Fibroblast of skin of back (primary cell): ENCODE data around the gene SMYD1.

Source experiments
- DNase-seq: peaks from one replicate; pipeline ENCODE4 v3.0.0-alpha.2; 2013

SMYD1 gene

DNA sequence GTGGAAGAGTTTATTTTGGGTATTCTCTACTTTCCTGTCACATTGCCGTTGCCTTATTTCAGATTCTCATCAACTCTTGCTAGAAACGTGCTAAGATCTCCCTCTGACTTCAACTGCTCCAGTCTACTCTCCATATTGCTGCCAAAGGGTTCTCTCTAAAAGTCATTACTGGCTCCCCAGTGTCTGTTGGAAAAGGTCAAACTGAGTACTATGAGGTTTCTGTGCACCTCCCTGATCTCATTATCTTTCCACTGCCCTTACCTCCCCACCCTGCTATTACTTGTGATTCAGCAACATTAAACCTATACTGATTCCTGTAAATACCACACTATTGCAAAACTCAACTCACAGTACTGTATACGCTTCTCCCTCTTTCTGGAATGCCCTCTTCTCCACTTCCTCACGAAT lies 10.2 kb upstream of the SMYD1 start:
- no peak for DNase-seq

DNA sequence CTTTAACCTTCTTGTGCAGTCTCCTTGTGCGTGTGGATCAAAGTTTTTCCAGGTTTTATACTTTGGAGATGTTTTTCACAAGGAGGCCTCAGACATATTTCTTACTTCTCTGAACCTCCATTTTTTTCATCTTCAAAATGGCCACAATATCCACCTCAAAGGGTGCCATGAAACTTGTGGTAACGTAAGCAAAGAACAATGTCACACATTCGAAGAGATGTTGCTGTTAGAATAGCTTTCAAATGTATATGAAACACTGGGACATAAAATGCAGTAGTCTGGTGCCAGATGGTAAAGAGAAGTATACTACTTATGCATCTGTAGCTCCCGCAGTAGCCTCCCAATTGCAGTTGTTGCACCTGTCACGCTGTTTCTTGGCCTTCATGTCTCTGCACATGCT lies 9.4 kb upstream of the SMYD1 start:
- no peak for DNase-seq

DNA sequence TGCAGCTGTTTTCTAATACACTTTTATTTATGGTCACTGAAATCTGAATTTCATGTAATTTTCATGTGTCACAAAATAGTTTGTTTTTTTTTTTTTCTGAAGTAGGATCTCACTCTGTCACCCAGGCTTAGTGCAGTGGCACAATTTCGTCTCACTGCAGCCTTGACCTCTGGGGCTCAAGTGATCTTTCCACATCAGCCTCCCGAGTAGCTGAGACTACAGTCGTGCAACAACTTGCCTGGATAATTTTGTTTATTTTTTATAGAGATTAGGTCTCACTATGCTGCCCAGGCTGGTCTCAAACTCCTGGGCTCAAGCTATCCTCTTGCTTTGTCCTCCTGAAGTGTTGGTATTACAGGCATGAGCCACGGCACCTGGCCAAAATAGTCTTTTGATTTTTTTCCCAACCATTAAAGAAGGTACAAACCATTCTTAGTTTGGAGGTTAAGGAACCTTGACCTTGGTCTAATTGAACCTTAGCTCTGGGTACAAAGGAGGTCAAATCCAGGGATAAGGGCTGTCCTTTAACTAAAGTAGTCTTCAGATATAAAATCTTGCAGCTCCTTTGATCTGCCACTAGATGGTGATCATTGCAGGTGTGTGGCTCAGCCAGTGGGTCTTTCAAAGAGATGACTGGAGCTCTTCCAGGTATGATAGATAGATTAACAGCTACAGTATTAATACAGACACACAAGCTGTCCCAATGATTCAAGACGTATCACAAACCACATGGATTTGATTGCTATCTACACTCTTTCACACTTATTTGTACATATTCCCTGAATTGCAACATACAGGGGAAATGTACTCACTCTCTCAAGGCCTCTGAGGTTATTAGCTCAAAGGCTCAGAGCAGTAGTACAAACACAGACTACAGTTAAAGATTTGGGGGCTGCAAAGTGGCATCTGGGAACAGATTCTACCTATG lies 7.4 kb upstream of the SMYD1 start:
- peak; percentile 35 for DNase-seq

DNA sequence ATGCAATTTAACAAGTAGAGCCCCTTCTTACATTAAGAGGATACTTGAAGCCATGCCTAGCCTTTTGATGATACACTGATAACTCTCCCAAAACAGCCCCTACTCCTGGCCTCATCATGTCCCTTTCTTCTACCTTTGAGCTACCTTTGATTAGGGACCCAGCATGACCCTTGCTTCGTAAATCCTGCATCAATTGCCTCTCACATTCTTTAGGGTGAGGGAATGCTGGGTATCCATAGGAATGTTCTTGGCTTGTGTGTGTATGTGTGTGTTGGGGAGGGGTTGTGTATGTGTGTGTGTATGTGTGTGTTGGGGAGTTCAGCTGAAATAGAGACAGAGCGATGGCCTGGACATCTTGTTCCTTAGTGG lies 6.7 kb upstream of the SMYD1 start:
- DNase-seq: no peak

DNA sequence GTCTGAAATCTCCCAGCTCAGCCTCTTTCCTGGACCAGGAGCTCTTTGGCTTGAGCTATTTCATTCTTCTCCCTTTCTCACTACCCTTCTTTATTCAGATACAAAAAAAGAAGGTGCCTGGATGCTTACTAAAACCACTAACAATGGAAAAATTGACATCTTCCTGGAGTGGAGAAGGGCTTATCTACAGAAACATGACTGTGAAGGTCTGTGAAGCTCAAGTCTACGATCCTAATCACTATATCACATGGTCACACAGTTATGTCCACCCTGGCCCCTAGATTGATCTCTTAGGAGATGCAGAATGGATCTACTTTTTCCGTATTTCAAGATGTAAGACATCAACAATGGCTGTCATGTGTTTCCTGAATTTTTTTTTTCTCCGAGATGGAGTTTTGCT lies 6.3 kb upstream of the SMYD1 start:
- no peak for DNase-seq

DNA sequence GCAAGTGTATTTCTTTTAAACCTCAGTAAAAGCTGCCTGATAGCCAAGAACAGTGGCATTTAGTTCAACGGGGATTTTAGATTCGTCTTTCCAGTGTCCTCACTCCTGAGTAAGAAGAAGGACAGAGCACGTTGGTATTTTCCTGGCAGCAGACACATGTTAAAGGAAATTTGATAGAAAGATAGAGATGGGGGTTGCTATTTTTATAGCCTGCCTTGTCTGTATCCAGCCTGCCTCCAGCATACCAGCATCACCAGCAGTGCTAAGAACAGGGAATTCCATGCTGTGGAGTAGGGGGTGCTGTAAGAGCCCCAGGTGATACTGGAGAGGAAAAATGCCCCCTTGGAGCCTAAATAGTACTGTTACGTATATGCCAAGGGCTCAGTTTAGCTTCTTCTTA lies 1.1 kb upstream of the SMYD1 start:
- DNase-seq: no peak

DNA sequence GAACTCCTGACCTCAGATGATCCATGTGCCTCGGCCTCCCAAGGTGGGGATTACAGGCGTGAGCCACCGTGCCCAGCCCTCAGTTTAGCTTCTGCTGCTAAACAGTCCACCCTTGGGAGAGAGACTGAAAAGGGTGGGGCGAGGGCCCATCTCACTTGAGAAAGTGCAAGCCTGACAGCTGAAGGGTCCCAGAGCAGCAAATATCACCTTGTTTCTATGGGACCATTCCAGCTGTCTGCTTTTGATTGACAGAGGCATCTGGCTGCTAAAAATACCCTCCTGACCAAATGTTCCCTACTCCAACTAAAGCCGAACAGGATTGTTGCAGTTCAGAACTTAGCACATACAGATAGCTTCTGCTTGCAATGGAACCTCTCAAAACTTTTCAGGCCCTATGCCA lies 436 bp upstream of the SMYD1 start:
- DNase-seq: no peak

DNA sequence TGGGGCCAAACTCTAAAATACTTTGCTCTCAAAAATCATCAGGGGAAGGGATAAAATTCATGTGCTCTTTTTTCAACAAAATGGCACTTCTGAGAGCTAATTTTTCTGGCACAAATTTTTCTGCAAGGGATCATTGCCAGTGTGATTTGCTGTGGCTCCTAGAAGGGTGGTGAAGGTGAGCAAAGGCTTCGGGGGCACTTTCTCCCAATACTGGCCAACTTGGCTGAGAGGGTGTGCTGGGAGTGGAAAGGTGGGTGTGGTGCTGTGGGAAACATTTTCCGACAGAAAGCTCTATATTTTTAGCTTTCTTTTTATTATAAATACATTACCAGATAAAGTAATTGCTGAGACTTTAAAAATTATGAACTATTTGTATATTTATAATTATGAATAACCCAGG lies 419 bp downstream of the SMYD1 start:
- DNase-seq: no peak

DNA sequence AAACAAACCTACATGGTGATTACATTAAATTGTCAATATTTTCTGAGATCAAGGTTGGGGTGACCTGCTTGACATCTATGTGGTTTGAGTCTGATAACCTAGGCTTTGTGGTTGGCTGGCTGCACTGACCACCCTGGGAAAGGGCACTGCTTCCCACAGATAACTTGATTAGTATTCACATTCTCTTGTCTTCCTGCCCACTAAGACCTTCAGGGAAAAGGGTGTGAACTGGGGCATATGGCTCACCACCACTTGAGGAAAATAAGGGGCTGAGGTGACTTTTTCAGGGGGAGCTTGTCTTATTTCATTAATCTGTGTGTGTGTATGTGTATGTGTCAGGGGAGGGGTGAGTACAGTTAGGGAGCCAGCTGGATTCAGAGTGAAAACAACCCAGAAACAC lies 1.5 kb downstream of the SMYD1 start:
- no peak for DNase-seq

DNA sequence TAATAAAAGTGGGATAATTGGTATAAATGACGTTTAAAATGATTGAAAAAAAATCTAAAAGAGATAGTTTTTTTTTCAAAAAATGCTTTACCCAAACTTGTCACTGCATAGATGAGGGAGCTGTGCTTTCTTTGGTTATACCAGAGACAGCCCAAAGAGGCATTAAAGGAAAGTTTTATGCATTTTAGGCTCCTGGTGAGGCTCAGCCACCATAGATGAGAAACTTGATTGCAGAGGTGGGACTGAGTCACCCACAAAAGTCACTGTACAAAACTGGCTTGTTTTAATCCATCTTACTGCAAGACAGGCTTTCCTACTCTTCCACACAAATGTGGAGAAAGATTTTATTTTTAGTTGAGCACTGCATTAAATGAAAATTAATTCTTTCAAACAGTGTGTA lies 2.4 kb downstream of the SMYD1 start:
- DNase-seq: no peak

DNA sequence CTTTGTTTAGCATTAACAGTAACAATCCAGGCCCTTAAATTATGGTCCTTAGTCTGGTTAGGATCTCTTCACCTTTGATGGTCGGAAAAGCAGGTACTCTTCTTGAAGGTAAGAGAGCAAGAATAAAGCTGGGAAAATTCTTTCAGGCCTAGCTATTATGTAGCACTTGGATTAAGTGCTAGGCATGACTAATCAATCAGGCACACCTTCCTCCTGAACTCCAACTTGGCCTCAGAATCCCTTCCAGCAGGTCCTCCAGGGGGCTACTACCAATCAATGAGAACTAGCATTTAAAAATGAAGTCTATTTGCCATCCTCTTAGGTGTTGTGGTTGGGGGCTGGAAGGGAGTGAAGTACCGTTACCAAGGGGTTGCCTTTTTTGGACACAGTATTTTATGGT lies 3.7 kb downstream of the SMYD1 start:
- no peak for DNase-seq

DNA sequence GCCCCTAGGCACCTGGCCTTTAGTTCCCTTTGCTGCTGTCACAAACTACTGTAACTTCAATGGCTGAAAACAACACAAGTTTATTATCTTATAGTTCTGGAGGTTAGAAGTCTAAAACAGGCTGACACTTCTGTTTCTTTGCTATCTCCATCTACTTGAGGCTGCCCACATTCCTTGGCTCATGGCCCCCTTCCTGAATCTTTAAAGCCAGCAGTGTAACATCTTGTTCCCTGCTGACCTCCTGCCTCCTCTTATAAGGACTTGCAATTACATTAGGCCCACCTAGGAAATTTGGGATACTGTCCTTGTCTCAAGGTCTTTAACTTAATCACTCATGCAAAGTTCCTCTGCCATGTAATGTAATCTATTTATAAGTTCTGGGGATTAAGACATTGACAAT lies 6.5 kb downstream of the SMYD1 start:
- no peak for DNase-seq

DNA sequence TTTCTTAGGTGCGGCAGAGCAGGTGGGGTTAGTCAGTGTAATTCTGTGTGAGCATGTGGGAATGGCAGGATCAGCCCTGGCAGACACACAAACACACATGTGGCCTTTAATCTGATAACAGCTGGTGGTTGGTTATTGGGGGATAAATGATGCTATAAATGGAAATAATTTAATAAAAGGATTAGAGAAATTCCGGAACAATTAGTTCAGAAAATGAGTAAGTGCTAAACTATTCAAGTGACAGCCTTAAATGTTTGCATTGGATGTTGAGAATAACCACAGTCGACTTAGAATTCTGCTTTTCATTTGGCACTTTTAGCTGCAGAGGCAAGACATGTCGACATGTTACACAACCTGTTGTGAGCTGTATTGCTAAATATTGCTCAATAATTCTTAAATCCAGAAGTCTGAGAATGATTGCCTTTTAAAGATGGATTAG lies 7.2 kb downstream of the SMYD1 start:
- peak; percentile 88 for DNase-seq

DNA sequence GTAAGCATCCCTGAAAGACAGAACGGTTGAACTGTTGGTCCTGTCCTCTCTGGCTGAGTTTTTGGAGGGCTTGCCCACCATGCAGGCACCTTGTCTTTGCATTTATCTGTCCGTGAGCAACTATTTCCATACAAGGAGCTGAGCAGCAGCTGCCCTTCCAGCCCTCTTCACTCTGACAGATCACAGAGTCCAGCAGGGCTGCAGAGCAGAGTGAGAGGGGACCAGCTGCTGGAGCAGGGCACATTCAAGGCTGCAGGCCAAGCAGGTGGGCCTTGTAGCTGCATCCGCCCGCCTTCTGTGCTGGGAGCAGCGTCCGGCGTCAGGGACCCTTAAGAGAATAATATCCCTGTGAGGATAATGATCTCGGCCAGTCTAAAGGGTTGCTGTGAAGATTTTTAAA lies 9.5 kb downstream of the SMYD1 start:
- no peak for DNase-seq

DNA sequence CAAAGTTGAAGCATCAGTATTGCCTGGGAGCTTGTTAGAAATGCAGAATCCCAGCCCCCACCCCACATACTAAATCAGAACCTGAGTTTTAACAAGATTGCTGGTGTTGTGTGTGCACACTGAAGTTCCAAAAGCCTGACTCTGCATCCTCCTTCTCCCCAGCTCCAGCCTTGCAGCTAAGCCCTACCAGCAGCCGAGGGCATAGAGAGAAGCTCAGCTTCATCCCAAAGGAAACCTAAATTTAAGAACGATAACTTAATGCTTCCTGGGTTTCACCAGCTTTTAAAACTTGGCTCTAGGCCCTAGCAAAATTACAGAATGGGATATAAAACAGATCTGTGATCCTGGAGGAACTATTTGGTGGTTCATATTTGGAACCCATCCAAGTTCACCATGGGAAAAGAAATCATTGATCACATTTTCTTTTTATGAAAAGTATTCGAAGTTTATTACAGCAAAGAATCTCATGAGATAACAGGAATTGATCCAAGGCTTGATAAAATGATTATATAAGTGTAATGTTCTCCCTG lies 11.1 kb downstream of the SMYD1 start:
- no peak for DNase-seq

DNA sequence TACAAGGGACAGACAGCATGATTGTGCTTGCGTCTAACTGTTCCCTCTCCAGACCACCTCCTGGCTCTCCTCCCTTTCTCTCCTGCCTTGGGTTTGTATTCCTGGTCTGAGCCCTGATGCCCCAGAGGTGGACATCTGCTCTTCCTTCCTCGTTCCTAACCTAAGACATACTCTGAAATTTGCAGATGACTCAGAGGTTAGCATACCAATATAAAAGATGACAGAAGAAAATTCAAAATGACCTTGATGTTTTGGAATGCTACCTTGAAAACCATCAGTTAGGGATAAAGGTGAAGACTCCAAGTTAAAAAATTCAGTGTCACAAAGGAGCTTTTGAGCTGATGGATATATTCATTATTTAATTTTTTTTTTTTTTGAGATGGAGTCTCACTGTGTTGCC lies 12.9 kb downstream of the SMYD1 start:
- DNase-seq: no peak

DNA sequence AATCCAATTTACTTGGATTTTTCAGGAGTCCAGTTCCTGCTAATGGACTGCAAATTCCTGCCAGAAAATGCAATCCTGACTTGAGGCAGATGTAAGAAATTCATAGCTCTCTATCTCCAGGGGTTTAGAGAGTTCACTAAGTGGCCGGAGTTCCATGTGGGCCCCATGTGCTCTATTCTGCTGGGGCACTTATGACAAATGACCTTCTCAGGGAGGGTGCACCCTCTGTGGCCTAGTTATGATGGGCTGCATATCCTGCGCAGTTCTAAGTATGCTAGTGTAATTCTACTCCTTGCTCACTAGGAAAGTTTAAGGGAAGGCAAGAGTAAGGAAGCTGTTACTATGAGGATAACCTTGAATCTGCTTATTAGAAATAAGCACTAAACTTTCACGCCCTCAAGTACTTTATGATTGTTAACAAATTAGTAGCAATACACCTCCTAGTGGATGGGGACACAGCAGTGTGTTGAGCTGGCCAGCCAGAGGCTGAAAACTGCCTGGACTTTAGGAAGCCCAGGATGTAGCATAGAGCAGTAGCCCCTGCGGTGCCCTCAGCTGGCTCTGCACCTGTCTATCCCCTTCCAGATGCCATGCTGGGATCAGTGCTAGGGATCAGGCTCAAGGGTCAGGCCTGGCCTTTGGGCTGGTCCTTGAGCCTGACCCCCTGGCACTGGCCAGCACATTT lies 14.4 kb downstream of the SMYD1 start:
- DNase-seq: no peak

DNA sequence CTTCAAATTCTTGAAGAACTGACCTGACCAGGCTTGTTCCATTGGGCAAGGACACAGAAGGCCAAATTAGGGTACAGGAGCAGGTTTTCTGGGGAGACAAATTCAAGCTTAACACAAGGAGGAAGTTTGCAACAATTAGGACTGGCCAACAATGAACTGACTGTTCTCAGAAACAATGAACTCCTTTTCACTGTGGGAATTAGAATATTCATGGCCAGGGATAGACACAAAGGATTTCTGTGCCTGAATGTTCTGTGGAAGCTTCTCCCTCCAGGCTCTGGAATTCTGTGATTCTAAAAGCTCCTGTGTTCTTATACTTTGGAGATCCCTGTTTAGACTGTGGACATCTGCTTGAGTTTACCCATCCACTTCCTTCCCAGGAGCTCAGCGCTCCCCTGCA lies 15.2 kb downstream of the SMYD1 start:
- no peak for DNase-seq

DNA sequence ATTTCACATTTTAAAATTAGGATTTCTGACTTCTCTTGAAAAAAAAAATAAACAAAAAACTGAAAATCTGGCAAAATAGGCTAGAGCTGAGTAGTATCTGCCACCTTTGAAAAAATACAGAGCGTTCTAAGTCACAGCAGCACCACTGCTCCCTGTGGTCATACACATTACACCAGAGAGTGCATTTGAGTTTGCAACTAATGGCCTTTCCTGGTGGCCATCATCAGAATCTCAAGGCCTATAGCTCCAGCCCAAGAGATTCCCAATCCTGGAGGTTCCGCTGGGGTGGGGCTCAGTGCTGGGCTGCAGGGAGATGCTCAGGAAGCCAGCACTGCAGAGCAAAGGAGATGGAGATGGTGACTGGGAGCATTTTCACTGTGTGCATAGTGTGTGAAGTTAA lies 17.5 kb downstream of the SMYD1 start:
- DNase-seq: no peak

DNA sequence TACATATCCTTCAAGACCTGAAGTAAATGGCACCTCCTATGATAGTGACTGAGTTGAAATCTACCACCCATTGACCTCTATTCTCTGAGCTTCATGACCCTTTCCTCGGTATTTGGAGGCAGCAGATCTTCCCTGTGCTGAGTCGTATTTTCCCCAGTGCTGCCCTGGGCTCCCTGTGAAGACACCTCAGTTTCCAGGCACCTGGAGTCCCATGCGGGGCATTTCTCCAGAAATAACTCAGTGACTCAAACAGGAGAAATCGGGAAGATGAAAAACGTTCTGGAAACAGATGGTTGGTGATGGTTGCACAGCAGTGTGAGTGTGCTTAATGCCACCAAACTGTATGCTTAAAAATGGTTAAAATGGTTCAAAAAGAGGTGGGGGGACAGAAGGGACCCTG lies 18.0 kb downstream of the SMYD1 start:
- DNase-seq: no peak

DNA sequence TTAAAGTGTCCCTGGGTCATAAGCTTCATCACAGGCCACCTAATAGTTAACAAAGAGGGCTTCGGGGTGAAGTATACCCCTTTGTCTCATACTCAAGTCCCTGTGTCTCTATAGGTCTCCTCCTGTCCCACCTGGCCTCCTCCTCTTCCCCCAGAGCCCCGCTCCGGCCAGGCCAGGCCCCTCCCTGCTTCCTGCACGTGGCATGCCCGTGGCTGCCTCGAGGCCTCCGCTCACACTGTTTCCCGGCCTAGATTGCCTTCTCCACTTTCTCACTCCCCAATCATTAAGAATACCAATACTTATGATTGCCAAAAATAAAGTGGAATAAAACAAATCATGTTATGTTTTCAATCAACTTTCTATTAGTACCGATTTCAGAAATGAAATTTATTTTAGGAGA lies 18.8 kb downstream of the SMYD1 start:
- no peak for DNase-seq

DNA sequence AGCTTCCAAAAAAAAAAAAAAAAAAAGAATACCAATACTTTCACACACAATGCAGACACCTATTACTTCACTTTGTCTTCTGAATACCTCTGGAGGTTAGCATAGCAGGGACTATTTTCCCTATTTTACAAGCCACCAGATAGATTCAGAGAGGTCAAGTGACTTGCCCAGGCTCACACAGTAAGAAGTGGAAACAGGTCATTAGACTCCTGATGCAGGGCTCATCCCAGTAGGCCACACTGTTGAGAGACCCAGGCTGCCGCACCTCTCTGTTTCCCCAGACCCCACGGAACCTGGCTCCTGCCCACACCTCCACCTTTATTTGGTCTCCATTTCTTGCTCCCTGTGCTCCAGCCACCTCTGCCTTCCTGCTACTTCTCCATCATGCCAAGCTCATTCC lies 19.4 kb downstream of the SMYD1 start:
- DNase-seq: no peak

DNA sequence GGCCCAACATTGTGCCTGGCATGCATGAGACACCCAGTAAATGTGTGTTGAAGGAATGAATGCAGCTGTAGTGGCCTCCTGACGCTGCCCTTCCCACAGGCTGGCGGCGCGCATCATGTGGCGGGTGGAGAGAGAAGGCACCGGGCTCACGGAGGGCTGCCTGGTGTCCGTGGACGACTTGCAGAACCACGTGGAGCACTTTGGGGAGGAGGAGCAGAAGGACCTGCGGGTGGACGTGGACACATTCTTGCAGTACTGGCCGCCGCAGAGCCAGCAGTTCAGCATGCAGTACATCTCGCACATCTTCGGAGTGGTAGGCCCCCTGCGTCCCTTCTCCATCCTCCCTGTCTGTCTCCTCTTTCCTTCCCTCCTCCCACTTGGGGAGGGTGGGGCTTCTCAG lies 20.1 kb downstream of the SMYD1 start:
- DNase-seq: no peak

DNA sequence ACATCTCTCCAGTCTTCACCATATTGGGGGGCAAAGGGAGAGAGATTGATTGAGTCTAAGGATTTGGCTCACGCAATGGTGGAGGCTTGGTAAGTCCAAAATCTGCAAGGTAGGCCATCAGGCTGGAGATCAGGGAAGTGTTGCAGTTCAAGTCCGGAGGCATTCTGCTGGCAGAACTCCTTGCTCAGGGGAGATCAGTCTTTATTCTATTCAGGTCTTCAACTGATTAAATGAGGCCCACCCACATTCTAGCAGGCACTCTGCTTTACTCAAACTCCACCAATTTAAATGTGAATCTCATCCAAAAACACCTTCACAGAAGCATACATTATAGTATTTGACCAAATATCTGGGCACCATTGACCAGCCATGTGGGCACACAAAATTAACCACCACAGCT lies 21.4 kb downstream of the SMYD1 start:
- DNase-seq: no peak
